GM21825 (cell line): Measurements from ENCODE around the gene RIPOR3.
"Not testable (repeated sequence)": the region's sequence is repeated elsewhere in the genome, so short reads cannot be mapped to it uniquely, and the experiment has no call there.

Experiments
- ATAC-seq: cut with Tn5 transposase; IDR thresholded peaks from one replicate; pipeline ENCODE4 v1.9.1; 2021; ENCODE audit warnings: mild to moderate bottlenecking, moderate library complexity; ENCODE audit not compliant: unreplicated experiment

Gene RIPOR3

GRCh38 chr20:50724851-50725723 lies 33.7 kb upstream of the RIPOR3 start:
- ATAC-seq: no peak

GRCh38 chr20:50724112-50724725 lies 32.9 kb upstream of the RIPOR3 start:
- no peak for ATAC-seq

- ATAC-seq: no peak
Observed at GRCh38 chr20:50723672-50724071, 32.3 kb upstream of the RIPOR3 start.

GRCh38 chr20:50722424-50723155 lies 31.2 kb upstream of the RIPOR3 start:
- ATAC-seq: no peak

- no peak for ATAC-seq
Observed at GRCh38 chr20:50721881-50722281, 30.5 kb upstream of the RIPOR3 start.

GRCh38 chr20:50720582-50720981 lies 29.2 kb upstream of the RIPOR3 start:
- ATAC-seq: no peak

- ATAC-seq: no peak
Observed at GRCh38 chr20:50720026-50720425, 28.7 kb upstream of the RIPOR3 start.

- ATAC-seq: no peak
Observed at GRCh38 chr20:50719328-50719727, 28.0 kb upstream of the RIPOR3 start.

- no peak for ATAC-seq
Observed at GRCh38 chr20:50717974-50718761, 26.8 kb upstream of the RIPOR3 start.

- no peak for ATAC-seq
Observed at GRCh38 chr20:50717312-50717711, 26.0 kb upstream of the RIPOR3 start.

GRCh38 chr20:50716518-50716917 lies 25.2 kb upstream of the RIPOR3 start:
- ATAC-seq: no peak

GRCh38 chr20:50715694-50716093 lies 24.4 kb upstream of the RIPOR3 start:
- no peak for ATAC-seq

- not testable (repeated sequence) for ATAC-seq
Observed at GRCh38 chr20:50714426-50714825, 23.1 kb upstream of the RIPOR3 start.

- no peak for ATAC-seq
Observed at GRCh38 chr20:50713657-50714101, 22.3 kb upstream of the RIPOR3 start.

GRCh38 chr20:50712771-50713656 lies 21.7 kb upstream of the RIPOR3 start:
- no peak for ATAC-seq

GRCh38 chr20:50711113-50711825 lies 19.9 kb upstream of the RIPOR3 start:
- no peak for ATAC-seq

- no peak for ATAC-seq
Observed at GRCh38 chr20:50710492-50711063, 19.2 kb upstream of the RIPOR3 start.

- no peak for ATAC-seq
Observed at GRCh38 chr20:50709636-50709973, 18.3 kb upstream of the RIPOR3 start.
